ENCODE data around the gene CHML. TPM values are rescaled to one million over a fixed set of nuclear protein-coding genes. Genes with fewer than 3 reads are reported as not detected.

The CHML gene
- total and polyA plus RNA-seq, 2 of the 8 experiments (the other 6 are each of a cell fraction or from before 2014, with no cell fraction given) = 11.5 to 82.4 TPM

DNA sequence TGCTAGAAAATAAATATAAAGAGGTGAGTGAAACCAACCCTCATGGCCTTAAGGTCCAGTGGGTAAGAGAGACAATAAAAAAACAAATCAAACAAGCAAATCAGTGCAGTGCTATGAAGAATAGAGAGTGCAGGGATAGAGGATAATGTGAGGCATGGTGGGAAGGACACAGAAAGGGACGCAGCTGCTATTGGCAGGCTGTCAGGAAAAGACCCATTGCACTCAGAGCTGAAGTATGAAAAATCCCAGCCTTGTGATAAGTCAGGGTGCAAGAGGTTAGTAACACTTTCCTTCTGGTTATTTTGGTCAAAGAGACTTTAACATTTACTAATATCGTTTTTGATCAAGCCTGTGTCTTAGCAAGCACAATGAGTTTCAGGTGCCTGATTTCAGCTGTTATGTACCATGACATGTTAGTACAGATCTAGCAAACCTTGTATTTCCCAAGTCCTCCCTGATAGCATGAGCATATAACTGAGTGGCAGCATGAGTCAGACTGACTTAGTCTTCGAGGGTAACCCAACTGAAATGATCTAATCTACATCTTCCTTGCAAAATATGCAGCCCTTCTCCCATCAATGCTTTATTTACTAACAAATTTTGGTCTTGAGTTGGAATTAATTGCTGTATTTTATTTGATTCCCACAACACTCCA is 31.7 kb downstream of the CHML start:
- H2BK12ac ChIP-seq (ENCODE audit: low read depth, low read length) = no peak overlapping the region
- FAIRE-seq (no peak), DNase-seq (ENCODE audit: low read depth in 1 of 2, low spot score in 2 of 2) (no peak)
- no peak overlapping the region for H2BK120ac ChIP-seq (replicated peaks; ENCODE audit: low read depth, low read length)
- H3K27me3 ChIP-seq (replicated peaks in 1 of 4; ENCODE audit: control insufficient read depth in 3 of 4, extremely low read depth in 1 of 4, insufficient read depth in 3 of 4, low read length in 3 of 4) = no peaks in the 10 kb centered on the region
- ChIA-PET POLR2A (ENCODE audit: partially characterized antibody) (interaction anchor here (0.8 kb wide), 1 partner anchor 231 kb away, joined by 3 read pairs; no protein-coding TSS in a partner anchor), CTCF (ENCODE audit: partially characterized antibody) (interaction anchor here (1.2 to 1.3 kb wide), 2 partner anchors 22 to 226 kb away, joined by 3 read pairs; no protein-coding TSS in a partner anchor)
- H3K14ac ChIP-seq (ENCODE audit: insufficient read length) = no peak overlapping the region
- H4K91ac ChIP-seq (replicated peaks; ENCODE audit: insufficient read length, low read length) = no peak overlapping the region
- no peak overlapping the region for H3K4me2 ChIP-seq (ENCODE audit: insufficient read depth in 1 of 2, low read depth in 2 of 2, low read length in 2 of 2)
- no peaks in the 10 kb centered on the region for H3K79me1 ChIP-seq (ENCODE audit: low read depth, low read length)
- H3K56ac ChIP-seq (replicated peaks; ENCODE audit: insufficient read length, low read depth, low read length) = no peak overlapping the region
- H2AK5ac ChIP-seq (ENCODE audit: low read depth, low read length) = no peak overlapping the region
- no peaks in the 10 kb centered on the region for H3K4me1 ChIP-seq (replicated peaks in 1 of 4; ENCODE audit: control insufficient read depth in 3 of 4, insufficient read depth in 4 of 4, low read length in 3 of 4)
- no peak overlapping the region for H2AFZ ChIP-seq (ENCODE audit: low read length)
- H2BK15ac ChIP-seq (ENCODE audit: low read length) = no peak overlapping the region
- no peaks in the 10 kb centered on the region for H3K36me3 ChIP-seq (ENCODE audit: control insufficient read depth in 2 of 4, insufficient read depth in 4 of 4, low read length in 3 of 4)
- no peaks in the 10 kb centered on the region for H3K23me2 ChIP-seq (ENCODE audit: low read depth, low read length)
- H3K79me2 ChIP-seq (ENCODE audit: control insufficient read depth in 1 of 2, insufficient read depth in 2 of 2, low read length in 2 of 2) = no peaks in the 10 kb centered on the region
- 78% methylated on average over 3 of the region's 3 CpGs; no CpG with 5 or more reads in 1 of the 2 experiments for WGBS, 2 experiments (ENCODE audit: extremely low coverage in 1 of 2, insufficient coverage in 1 of 2, insufficient read length in 1 of 2, insufficient replicate concordance in 2 of 2, low coverage in 1 of 2, low lambda C conversion rate in 2 of 2, missing lambda C conversion rate in 1 of 2)
- no peak overlapping the region for H3K18ac ChIP-seq (ENCODE audit: extremely low read depth, low read length)
- H3K4me3 ChIP-seq (ENCODE audit: extremely low read depth in 1 of 4, insufficient read depth in 2 of 4, low read depth in 3 of 4, low read length in 4 of 4) = no peak overlapping the region
- no peak overlapping the region for H3K4ac ChIP-seq (replicated peaks; ENCODE audit: insufficient read length, low read depth, low read length)
- no peak overlapping the region for H3K23ac ChIP-seq (ENCODE audit: insufficient read length)
- H3K9ac ChIP-seq (replicated peaks in 1 of 4; ENCODE audit: extremely low read depth in 1 of 4, low read depth in 3 of 4, low read length in 3 of 4) = no peak overlapping the region
- peaks cover 2 to 3% of the 10 kb centered on the region in 2 experiments for H4K20me1 ChIP-seq (replicated peaks in 1 of 2; ENCODE audit: control insufficient read depth in 1 of 2, insufficient read depth in 2 of 2, low read length in 2 of 2)
- no peaks in the 10 kb centered on the region for H3K9me3 ChIP-seq (ENCODE audit: insufficient read depth in 2 of 2, low read depth in 1 of 2, low read length in 1 of 2)
- H4K5ac ChIP-seq (ENCODE audit: insufficient read length, low read depth, low read length) = no peak overlapping the region
- H2BK5ac ChIP-seq (ENCODE audit: low read depth, low read length) = no peak overlapping the region
- no peak overlapping the region for H3K27ac ChIP-seq (ENCODE audit: low read depth, low read length)
- TF ChIP-seq JUN (IDR thresholded peaks at IDR 0.05; ENCODE audit: low read depth, low read length) (no peak), TEAD4 (IDR thresholded peaks at IDR 0.05; ENCODE audit: low read depth, low read length) (no peak), RXRA (IDR thresholded peaks at IDR 0.05; ENCODE audit: insufficient read depth, low read depth, low read length) (no peak), CEBPB (IDR thresholded peaks at IDR 0.05; ENCODE audit: low read depth, low read length) (no peak), KDM4A (IDR thresholded peaks at IDR 0.05; ENCODE audit: low read depth, low read length, severe bottlenecking) (no peak), MAFK (IDR thresholded peaks at IDR 0.05; ENCODE audit: low read depth, low read length) (no peak), SRF (IDR thresholded peaks at IDR 0.05; ENCODE audit: low read depth, low read length) (no peak), PHF8 (conservative IDR thresholded peaks at IDR 0.05; ENCODE audit: low read depth, low read length) (no peak), NRF1 (IDR thresholded peaks at IDR 0.05; ENCODE audit: low read depth, low read length) (no peak), EP300 (IDR thresholded peaks at IDR 0.05; ENCODE audit: borderline replicate concordance in 1 of 2, low read depth in 2 of 2, low read length in 2 of 2) (no peak), TAF1 (IDR thresholded peaks at IDR 0.05; ENCODE audit: low read depth, low read length) (no peak)
- TF ChIP-seq, protein P1, sequence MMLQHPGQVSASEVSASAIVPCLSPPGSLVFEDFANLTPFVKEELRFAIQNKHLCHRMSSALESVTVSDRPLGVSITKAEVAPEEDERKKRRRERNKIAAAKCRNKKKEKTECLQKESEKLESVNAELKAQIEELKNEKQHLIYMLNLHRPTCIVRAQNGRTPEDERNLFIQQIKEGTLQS (IDR thresholded peaks at IDR 0.05; ENCODE audit: insufficient read depth, low read depth, low read length) = no peak
- no peak overlapping the region for H2BK20ac ChIP-seq (ENCODE audit: low read length)
- no peak overlapping the region for H4K8ac ChIP-seq (ENCODE audit: extremely low read depth, insufficient read depth, low read length)

All from H1 (cell line).